IPS-15b (cell line): Measurements from ENCODE around the gene HAUS8.

ENCODE experiments used
- H3K27me3 ChIP-seq: one replicate; pipeline ENCODE4 v1.6.1; 2013; ENCODE audit warnings: low read length; ENCODE audit not compliant: control insufficient read depth, insufficient read depth
- H3K36me3 ChIP-seq: one replicate; pipeline ENCODE4 v1.6.1; 2013; ENCODE audit warnings: low read length; ENCODE audit not compliant: control insufficient read depth, insufficient read depth
- H3K4me1 ChIP-seq: one replicate; pipeline ENCODE4 v1.6.1; 2013; ENCODE audit warnings: mild to moderate bottlenecking, low read length; ENCODE audit not compliant: control insufficient read depth, insufficient read depth
- H3K4me3 ChIP-seq: one replicate; pipeline ENCODE4 v1.5.1; 2013; ENCODE audit warnings: low read depth, low read length
- H3K9ac ChIP-seq: one replicate; pipeline ENCODE4 v1.6.1; 2013; ENCODE audit warnings: low read depth, mild to moderate bottlenecking, low read length
- H3K9me3 ChIP-seq: one replicate; pipeline ENCODE4 v1.6.1; 2013; ENCODE audit warnings: mild to moderate bottlenecking, low read length; ENCODE audit not compliant: control insufficient read depth, insufficient read depth

Gene HAUS8, protein sequence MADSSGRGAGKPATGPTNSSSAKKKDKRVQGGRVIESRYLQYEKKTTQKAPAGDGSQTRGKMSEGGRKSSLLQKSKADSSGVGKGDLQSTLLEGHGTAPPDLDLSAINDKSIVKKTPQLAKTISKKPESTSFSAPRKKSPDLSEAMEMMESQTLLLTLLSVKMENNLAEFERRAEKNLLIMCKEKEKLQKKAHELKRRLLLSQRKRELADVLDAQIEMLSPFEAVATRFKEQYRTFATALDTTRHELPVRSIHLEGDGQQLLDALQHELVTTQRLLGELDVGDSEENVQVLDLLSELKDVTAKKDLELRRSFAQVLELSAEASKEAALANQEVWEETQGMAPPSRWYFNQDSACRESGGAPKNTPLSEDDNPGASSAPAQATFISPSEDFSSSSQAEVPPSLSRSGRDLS

GRCh38 chr19:17075035-17075863 is at the start of gene HAUS8, which contains the start of gene MYO9B:
HAUS8 (minus strand) TSS chr19:17075452; CDS start chr19:17075422, 30 bp downstream.
MYO9B (plus strand) TSS chr19:17075777; CDS start chr19:17101718, 25,941 bp downstream.
- Histone ChIP-seq H3K36me3 (peaks cover 17% of the 10 kb centered on the region), H3K4me1 (peaks cover 12% of the 10 kb centered on the region), H3K9me3 (no peaks in the 10 kb centered on the region), H3K27me3 (no peaks in the 10 kb centered on the region), H3K4me3 (peak within 1 kb of the TSS; percentile 89), H3K9ac (peak within 1 kb of the TSS; percentile 85)

GRCh38 chr19:17124025-17124424 is 48.8 kb upstream of the HAUS8 start:
- no peaks in the 10 kb centered on the region for H3K9me3 ChIP-seq
- peaks cover 3% of the 10 kb centered on the region for H3K4me1 ChIP-seq
- H3K36me3 ChIP-seq: peaks cover 3% of the 10 kb centered on the region
- no peaks in the 10 kb centered on the region for H3K27me3 ChIP-seq
- no peak overlapping the region for H3K4me3 ChIP-seq
- H3K9ac ChIP-seq: no peak overlapping the region

GRCh38 chr19:17123041-17123440 is 47.8 kb upstream of the HAUS8 start:
- no peaks in the 10 kb centered on the region for H3K36me3 ChIP-seq

GRCh38 chr19:17121736-17122293 is 46.6 kb upstream of the HAUS8 start:
- Histone ChIP-seq H3K4me3 (no peak overlapping the region), H3K9ac (no peak overlapping the region), H3K36me3 (no peaks in the 10 kb centered on the region), H3K27me3 (no peaks in the 10 kb centered on the region), H3K4me1 (peaks cover 3% of the 10 kb centered on the region), H3K9me3 (no peaks in the 10 kb centered on the region)

More at GRCh38 chr19:17123041-17123440, 47.8 kb upstream of the HAUS8 start:
- Histone ChIP-seq H3K9me3 (no peaks in the 10 kb centered on the region), H3K4me3 (no peak overlapping the region), H3K9ac (no peak overlapping the region), H3K4me1 (peaks cover 3% of the 10 kb centered on the region), H3K27me3 (no peaks in the 10 kb centered on the region)

GRCh38 chr19:17118957-17119356 is 43.7 kb upstream of the HAUS8 start:
- no peaks in the 10 kb centered on the region for H3K36me3 ChIP-seq
- H3K27me3 ChIP-seq: no peaks in the 10 kb centered on the region
- H3K9ac ChIP-seq: no peak overlapping the region
- peaks cover 7% of the 10 kb centered on the region for H3K4me1 ChIP-seq
- no peak overlapping the region for H3K4me3 ChIP-seq
- H3K9me3 ChIP-seq: no peaks in the 10 kb centered on the region

- Histone ChIP-seq H3K9me3 (no peaks in the 10 kb centered on the region), H3K27me3 (no peaks in the 10 kb centered on the region), H3K4me1 (peaks cover 10% of the 10 kb centered on the region), H3K9ac (no peak overlapping the region), H3K4me3 (no peak overlapping the region), H3K36me3 (no peaks in the 10 kb centered on the region)
Observed at GRCh38 chr19:17116996-17117702, 41.9 kb upstream of the HAUS8 start.

- Histone ChIP-seq H3K9me3 (no peaks in the 10 kb centered on the region), H3K4me3 (no peak overlapping the region), H3K9ac (no peak overlapping the region), H3K36me3 (peaks cover 6% of the 10 kb centered on the region), H3K4me1 (peaks cover 10% of the 10 kb centered on the region), H3K27me3 (no peaks in the 10 kb centered on the region)
Observed at GRCh38 chr19:17114414-17114831, 39.2 kb upstream of the HAUS8 start.

DNA sequence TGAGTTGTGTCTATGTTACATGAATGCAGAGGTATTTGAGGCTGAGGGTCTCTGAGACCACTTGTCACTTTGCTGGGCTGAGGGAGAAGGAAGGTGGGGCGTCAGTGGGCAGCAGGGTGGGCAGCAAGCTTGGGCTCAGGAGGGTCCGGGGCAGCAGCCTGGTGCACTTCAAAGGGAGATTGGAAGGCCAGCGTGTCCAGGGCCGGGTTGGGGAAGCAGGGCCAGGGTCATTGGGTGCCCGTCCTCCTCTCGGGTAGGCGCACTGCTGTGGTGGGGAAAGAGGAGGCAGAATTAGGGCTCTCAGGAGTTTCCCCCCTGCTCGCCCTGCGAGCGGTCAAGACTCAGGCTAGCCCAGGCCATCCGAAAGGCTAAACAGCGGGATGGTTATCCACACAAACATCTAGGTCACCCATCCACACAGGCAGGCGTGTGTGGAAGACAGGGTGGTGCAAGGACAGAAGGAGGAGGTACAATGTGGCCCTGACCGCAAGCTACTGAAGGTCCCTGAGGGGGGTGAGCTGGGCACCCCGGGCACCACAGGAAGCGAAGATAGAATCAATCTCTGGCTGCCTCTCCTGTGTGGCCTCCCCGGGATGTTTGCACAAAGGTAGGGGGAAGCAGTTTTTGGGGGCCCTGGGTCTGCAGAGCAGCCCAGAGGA is 38.0 kb upstream of the HAUS8 start:
- peaks cover 6% of the 10 kb centered on the region for H3K36me3 ChIP-seq
- no peak overlapping the region for H3K4me3 ChIP-seq
- no peak overlapping the region for H3K9ac ChIP-seq
- no peaks in the 10 kb centered on the region for H3K27me3 ChIP-seq
- peaks cover 10% of the 10 kb centered on the region for H3K4me1 ChIP-seq
- no peaks in the 10 kb centered on the region for H3K9me3 ChIP-seq

DNA sequence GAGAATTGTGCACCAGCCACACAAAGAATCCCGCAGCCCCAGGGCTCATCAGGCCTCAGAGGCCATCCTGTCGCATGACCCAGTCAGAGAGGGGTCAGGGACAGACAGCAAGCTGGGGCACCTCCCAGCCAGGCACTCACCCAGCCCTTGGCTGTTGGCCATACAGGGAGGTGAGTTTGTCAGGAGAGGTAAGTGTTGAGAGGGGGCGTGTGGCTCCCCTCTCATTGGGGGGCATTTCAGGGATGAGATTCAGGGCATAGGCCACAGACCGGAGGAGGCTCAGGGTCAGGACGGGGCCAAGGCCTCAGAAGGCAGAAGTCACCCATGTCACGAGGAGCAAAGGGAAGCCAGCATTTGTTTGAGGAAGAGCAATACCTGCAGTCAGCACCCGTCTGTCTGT is 37.4 kb upstream of the HAUS8 start:
- Histone ChIP-seq H3K27me3 (no peaks in the 10 kb centered on the region), H3K4me3 (no peak overlapping the region), H3K4me1 (peaks cover 10% of the 10 kb centered on the region), H3K9me3 (no peaks in the 10 kb centered on the region), H3K9ac (no peak overlapping the region), H3K36me3 (peaks cover 6% of the 10 kb centered on the region)

DNA sequence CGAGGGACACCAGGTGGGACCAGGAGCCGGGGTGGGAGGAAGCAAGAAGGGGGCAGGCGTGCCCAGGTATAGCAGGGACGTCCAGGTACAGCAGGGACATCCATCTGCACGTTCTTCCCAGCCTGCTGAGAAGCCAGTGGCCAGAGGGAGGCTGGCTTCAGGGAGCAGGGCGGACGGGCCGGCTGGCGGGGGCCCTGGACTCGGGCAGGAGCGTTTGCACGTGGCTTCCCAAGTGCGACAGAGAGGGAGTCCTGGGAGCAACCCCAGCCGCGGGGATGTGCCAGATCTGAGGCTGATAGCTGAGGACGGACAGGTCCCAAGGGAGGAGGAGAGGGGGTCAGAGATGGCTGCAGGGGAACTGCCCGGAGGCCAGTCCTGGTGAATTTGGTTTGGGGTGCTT is 37.0 kb upstream of the HAUS8 start:
- H3K9ac ChIP-seq: no peak overlapping the region
- peaks cover 6% of the 10 kb centered on the region for H3K36me3 ChIP-seq

DNA sequence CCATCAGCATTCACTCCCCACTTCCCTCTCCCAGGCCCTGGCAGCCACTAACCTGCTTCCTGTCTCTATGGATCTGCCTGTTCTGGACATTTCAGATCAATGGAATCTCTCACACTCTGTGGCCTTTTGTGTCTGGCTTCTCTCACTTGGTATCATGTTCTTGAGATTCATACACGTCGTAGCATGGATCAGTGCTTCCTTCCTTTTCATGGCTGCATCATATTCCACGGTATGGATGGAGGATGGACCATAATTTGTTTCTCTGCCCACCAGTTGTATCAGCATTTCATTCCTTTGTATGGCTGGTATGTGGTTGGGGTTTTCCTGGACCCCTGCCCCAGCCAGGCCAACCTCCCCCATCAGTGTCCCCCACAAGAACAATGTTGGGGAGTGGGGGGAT is 36.5 kb upstream of the HAUS8 start:
- no peaks in the 10 kb centered on the region for H3K9me3 ChIP-seq
- H3K4me1 ChIP-seq: peaks cover 10% of the 10 kb centered on the region
- H3K4me3 ChIP-seq: no peak overlapping the region
- no peak overlapping the region for H3K9ac ChIP-seq
- no peaks in the 10 kb centered on the region for H3K27me3 ChIP-seq
- peaks cover 6% of the 10 kb centered on the region for H3K36me3 ChIP-seq

More for the DNA sequence above, 37.0 kb upstream of the HAUS8 start:
- Histone ChIP-seq H3K4me1 (peaks cover 10% of the 10 kb centered on the region), H3K4me3 (no peak overlapping the region), H3K9me3 (no peaks in the 10 kb centered on the region), H3K27me3 (no peaks in the 10 kb centered on the region)
